GM21367 (cell line): ENCODE results near the gene KCNK2.
"Not testable (repeated sequence)": the region's sequence is repeated elsewhere in the genome, so short reads cannot be mapped to it uniquely, and the experiment has no call there.

Source experiments
- ATAC-seq: cut with Tn5 transposase; IDR thresholded peaks from one replicate; pipeline ENCODE4 v1.9.1; 2021; ENCODE audit not compliant: unreplicated experiment

KCNK2 gene

DNA sequence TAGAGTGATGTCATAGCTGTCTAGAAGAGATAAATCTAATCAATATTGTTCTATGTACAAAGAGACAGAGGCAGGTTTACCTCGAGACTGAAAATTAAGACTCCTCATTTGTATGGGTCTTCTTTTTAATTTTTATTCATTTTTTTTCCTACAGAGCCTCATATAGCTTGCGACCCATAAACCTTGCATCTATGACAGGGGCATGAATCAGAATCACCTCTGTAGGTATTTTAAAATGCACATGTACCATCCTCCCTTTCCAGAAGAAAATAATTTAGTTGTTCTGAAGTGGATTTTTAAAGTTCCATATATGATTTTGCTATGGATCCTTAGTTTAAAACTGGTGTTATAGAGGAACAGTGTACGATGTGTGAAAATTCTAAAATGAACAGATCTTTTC, 64.5 kb downstream of the KCNK2 start:
- no peak for ATAC-seq

DNA sequence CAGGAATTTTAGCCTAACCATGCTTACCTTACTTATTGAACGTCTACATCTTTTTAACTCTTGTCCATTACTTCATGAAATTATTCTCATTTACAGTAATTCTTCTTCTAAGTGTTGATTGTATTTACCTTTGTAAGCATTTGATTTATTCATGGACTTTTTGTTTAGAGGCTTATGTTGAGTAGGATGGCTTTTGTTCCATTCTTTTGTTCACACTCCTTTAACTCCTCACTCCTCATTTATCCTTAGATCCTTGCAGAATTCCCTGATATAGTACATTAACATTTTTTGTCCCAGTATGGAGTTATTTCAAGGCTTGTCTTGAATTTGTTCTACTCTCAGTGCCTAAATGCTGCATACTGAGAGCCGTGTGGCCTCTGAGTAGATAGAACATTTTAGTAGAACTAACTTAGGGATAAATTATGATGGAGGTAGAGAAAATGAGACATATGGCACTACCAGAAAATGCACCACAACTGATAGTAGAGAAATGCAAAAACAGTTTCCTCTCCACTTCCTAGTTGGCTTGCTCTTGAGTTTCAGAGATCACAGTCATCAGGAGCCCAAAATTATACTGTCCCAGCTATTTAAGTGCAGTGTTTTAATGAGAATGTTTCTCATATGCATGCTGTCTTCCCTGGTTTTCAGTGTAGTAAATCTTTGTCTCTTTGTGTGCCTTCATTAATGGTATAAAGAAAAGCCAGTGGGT, 69.5 kb downstream of the KCNK2 start:
- no peak for ATAC-seq

DNA sequence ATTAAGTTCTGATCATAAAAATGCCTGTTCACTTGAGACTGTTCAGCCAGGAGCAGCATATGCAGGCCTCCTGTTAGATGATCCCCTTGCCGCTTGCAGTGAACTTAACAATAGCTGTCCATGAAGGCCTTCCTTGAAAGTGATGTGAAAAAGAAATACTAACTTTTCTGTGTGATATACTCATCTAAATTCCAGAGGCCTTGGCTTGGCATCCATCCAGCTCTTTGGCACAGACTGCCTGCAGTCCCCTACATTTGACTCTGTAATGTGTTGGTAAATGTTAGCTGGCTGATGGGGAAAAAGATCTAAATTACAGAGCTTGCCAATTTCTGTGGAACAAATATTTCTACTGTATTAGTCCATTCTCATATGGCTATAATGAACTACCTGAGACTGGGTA, 73.7 kb downstream of the KCNK2 start:
- ATAC-seq, result no peak

DNA sequence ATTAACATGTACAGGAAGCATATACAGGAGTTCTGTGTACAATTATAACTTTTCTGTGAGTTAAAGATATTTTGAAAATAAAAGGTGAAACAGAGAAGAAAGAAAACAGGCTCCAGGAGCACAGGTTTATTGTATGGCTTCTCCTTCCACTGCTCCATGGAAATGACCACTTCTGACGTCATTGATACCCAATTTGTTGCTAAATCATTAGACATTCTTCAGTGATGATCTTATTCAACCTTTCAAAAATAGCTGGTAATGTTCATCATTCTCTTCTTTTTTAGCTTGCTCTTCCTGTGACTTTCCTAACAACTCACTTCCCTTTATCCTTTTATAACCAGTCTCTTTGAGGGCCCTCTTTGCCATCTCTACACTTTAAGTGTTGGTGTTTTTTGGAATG, 77.8 kb downstream of the KCNK2 start:
- ATAC-seq, result no peak

DNA sequence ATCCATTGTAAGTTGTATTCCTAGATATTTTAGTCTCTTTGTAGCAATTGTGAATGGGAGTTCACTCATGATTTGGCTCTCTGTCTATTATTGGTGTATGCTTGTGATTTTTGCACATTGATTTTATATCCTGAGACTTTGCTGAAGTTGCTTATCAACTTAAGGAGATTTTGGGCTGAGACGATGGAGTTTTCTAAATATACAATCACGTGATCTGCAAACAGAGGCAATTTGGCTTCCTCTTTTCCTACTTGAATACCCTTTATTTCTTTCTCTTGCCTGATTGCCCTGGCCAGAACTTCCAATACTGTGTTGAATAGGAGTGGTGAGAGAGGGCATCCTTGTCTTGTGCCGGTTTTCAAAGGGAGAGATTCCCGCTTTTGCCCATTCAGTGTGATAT, 80.6 kb downstream of the KCNK2 start:
- not testable (repeated sequence) for ATAC-seq

DNA sequence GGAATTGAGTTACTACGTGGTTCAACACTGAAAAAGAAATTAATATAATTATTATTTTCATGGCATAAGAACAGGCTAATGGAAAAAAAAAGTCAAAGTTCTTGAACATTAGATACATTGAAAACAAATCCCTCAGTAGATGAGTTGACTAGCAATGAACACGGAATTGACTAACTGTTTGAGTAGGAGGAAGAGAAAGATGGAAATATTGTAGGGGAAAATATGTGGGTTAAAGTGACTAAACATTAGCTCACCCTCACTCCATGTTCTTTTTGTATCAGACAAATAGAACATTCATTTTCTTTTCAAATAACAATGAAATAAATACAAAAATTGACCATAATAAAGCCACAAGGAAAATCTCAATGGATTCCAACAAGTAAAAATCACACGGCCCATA, 84.3 kb downstream of the KCNK2 start:
- no peak for ATAC-seq

DNA sequence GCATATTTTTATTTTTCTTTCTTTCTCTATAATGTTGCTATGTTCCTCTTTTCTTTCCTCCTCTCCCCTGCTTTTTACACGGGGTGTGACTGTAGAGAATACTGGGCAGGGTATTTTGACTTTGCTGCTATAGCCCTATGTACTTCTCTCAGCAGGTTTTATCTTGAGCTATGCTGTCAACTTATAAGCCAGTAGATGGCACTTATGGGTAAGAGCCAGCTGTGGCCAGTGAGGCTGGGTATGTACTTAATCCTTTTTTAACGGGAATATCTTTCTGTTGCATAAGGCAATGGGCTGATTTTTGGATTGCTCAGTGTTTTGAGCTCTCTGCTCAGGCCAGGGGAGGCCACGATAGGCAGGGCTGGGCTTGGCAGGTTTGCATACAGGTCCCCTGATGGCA, 99.0 kb downstream of the KCNK2 start:
- ATAC-seq, result no peak

DNA sequence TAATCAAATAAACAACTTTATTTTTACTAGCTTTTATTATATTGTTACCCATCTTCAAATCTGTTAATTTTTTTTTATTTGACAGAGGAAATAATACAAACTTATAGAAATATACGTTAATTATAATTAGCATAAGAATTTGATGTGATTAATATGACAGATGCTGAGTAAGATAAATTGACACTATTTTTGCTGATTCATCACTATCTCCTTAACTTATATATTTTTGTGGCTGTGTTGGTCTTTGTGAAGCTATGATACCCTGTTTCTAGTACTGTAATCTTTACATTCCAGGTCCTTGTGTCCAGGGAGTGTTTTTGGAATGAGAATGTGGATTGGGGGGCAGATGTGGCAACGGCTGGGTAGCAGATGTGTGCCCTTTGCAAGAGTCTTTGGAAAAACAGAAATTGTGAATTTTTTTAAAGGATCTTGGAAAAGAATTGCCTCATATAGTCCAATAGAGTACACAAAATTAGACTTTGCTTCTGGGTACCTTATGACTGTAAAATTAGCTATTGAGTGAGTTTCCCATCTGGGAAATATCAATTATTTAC, 102.6 kb downstream of the KCNK2 start:
- no peak for ATAC-seq

DNA sequence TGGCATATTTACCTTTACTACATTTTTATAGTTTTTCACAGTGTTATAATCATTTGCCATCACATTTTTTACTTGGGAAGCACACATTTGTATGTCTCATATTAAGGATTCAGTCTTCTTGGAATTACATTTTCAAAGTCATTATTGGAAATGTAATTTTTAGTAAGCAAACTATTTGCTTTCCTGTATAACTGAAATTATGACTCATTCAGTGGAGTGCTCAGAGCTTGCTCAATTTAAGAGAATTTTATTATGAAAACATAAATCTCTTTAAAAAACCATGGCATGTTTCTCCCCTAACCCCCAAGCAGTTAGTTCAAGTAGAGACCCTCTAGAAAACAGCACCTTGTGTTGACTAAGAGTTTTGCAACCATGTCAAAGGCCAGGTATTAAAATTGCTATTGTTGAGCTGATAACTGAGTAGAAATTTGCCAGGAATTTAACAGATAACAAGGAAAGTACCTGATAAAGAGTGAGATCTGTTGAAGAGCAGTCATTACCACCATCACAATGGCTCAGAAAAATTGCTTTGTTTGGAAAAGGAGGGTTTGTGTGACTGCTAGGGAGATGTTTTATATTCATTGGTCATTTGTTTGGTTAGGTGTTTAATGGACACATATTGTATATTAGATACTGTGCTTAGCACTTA, 105.9 kb downstream of the KCNK2 start:
- no peak for ATAC-seq

DNA sequence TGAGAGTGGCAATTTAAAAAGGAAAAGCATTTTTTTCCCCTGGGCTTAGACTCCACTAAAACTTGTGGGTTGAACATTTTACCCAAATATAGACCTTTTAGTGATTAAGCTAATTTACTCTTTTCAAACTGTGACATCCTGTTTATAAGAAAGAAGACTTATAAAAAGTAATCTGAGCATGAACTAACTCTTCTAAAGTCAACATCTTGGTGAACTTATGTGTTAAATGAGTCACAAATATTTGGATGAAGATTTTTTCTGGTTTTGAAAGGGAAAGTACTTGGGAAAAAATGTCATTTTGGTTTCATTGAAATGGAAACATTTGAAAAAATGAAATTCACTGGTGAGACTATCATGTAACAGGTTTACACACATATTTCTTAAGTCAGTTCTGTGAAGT, 109.8 kb downstream of the KCNK2 start:
- no peak for ATAC-seq

DNA sequence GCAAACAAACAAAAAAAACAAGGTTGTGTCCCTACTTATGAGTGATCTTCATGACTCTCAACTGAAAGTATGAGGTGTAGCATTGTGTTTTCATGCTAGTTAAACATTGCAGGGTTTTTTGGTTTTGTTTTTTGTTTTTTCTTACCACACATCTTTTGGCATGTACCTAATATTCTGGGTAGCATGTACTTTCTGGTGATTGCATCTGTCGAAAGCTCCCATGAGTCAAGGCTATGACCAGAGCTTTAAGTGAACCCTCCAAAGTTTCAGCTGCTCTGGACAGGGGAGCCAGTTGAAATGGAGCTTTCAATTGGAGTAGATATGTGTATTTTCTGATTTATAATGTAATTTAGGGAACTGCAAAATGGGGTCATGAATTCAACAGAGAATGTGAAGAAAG, 115.5 kb downstream of the KCNK2 start:
- ATAC-seq, result no peak

DNA sequence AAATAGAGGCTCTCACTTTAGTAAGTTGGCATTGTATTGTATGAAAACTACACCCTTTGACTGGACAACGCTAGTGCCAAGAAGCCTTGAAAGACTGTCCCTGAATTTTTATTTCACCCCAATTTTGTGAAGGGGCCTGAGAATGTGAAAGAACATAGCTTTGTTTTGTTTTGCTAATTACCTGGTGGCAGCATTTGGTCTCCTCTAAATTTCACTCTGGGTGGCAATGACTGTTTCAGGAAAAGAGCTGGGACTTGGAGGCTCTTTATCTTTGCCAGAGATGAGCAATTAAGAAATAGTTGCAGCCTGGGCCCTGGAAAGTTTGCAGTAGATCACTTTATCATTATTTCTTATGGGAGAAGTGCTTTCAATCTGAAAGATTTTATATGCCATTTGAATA, 117.6 kb downstream of the KCNK2 start:
- no peak for ATAC-seq

DNA sequence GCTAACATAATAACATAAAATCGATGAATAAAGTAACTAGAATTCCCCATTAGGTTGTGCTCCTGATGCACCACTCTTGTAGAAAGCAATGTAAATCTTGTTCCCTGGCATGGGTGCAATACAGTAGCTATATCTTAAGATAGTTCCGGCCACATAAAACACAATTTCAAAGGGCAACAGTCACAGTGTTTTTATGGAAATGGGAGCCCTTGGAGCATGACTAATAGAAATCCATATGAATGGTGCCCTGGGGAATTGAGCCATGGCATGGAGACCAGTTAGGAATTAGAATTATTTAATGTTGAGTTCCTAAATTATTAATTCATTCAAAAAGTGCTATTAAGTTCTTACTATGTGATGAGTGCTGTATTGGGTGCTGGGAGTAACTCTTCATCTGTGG, 118.7 kb downstream of the KCNK2 start:
- ATAC-seq, result no peak

DNA sequence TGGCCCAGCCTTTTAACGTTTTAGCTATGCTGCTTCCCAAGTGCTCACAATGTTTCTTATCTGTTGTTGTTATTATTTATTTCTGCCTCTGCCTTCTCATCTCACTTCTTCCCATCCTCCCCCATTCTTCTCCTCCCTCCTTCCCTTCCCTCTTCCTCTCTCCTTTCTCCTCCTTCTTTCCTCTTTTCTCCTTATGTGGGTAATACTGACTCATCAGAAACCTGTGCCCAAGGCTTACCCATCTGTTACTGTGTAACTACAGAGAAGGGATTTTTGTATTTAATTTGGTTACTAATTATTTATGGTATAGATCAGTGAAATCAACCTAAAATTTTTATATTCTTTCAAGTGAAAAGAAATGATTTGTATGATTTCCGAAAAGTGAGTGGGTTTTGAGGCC, 120.3 kb downstream of the KCNK2 start:
- ATAC-seq, result no peak

DNA sequence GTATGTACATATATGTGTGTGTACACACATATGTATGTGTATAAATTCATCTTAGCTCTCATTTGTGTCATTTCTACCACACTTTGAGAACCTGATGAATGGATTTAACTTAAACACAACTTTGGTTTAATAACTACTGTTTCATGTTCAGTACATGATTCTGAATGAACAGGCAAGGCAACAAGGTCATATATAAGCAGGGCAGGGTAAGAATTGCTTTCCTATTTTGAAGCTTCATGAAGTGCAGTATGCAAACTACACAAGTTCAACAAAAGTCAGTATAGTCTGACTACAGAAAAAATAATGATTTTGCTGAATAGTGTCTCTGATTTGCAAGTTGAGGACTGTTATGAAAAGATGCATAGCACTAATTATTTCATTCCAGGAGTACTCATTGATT, 127.6 kb downstream of the KCNK2 start:
- no peak for ATAC-seq

DNA sequence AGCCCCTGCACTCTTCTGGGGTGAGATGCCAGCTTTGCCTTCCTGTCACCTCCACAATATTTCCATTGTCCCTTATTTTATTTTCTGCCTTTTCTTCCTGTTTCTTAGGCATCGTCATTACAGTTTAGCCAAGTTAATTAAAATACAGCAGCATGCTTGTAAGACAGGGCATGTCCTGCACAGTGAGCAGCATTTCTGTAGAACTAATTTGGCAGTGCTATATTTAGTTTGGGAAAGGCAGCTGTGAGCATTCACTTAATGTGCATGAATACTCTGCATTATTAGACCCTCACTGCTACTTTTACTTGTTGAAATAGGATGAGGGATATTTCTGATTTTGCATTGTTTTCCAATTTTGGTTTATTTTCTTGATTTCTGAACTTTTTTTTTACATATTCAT, 133.3 kb downstream of the KCNK2 start:
- ATAC-seq, result no peak

DNA sequence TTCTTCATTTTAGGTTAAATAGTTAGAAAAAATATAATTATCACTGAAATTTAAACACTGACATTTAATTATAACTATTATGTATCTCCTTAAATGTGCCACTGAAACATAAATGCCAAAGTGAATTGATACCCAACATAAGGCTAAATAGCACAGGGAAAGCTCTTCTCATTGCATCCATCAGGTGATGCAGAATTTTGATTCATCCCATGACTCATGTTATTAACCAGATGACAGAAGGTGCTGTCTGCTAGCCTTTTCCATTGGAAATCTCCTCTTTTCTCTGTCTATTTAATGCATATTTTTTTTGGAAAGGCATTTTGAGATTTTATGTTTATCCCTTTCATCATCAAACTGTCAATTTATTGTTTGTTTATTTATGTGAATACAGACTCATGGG, 136.8 kb downstream of the KCNK2 start:
- no peak for ATAC-seq

DNA sequence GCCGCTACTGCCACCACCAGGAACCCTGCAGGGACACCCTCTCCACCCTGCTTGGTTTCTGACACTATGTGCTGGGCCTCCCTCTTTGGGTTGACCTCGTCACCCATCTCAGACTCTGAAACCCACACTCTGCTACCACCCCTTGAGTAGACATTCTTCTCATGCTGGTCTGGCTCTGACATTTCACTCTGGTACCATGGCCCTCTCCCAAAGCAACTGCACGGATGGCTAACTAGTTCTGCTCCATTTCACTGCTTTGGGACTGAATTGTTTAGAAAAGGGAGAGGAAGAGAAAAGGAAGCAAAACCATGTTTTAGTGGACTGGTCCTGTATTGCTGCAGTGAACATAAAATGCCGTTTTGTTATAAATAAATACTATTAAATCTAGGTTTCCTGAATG, 137.8 kb downstream of the KCNK2 start:
- ATAC-seq, result no peak

DNA sequence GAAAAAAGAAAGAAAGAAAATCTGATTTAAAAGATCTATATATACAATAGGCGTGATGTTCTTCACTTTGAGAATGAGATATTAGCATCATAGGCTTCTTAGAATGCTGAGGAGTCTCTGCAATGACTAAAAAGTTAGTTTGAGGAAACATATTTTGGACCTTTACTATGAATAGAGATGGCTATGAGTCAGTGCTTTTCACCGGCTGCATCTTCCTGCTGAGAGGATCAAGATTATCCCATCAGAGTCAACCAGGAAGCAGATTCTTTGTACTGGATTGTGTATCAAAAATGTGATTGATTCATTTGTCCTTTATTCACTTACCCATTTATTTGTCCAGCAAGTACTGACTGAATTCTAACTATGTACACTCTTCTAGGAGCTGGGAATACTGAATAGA, 144.2 kb downstream of the KCNK2 start:
- ATAC-seq, result no peak

DNA sequence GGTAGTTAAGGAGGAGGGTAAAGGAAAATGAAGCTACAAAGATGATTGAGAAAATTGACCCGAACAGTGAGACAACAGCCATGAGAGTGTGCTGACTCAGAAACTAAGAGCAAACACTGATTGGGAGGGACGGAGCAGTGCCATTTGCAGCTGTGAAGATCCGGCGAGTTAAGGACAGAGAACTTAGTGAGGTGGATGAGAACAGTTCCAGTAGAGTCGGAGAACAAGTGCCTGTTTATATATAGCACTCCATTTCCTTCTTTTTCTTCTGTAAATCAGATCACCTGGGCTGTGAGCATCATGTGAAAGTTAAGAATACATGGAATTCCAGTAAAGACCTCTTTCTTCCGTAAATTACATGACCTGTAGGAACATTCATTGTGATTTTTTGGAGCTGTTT, 145.7 kb downstream of the KCNK2 start:
- ATAC-seq, result no peak

DNA sequence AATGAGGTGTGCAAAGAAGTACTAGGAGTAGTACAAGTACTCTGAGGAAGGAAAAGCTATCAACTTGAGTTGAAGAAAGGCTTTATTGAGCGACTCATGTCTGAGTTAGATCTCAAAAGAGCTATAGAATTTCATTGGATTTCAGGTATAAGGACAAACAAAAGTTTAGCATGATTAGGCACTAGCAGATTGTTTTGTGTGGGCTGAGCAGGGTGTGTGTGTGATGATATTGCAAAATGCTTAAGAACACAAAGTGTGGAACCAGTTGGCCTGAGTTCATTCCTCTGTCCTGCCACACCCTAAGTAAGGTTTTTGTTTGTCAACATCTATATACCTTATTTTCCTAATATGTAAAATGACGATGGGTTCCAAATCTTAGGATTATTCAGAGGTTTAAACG, 158.9 kb downstream of the KCNK2 start:
- no peak for ATAC-seq

DNA sequence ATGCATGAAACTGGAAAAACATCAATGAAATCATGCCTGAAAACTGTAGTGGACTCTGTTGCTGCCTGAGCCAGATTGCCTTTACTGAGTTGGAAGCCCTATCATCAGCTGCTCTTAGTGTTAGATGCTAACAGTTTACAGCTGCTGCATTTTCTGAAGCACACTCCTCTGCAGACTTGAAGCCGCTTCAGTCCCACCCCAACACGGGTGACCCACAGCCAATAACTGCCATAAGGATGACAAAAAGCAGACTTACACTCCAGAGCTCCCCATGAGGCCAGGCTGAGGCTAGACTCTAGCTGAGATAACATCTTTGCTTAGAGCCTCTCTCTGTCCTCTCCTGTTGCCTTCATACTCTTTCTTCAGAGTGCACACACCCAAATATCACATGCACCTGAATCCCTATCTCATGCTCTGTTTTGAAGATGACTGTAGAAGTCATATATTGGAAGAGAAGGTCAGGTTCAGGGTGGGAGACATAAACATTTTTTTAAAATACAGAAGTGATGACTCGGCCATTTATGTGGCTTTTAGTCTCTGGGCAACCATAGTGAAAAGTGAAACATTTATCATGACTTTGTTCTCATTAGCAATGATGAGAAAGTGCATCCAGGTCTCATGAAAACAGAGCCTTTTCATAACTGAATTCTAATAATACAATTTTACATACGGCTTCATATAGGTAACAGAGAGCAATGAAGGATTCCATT, 161.0 kb downstream of the KCNK2 start:
- no peak for ATAC-seq
